Upper lobe of right lung (tissue), 1 donor: ENCODE measurements around the gene RCE1. TPM values are rescaled to one million over a fixed set of nuclear protein-coding genes. Genes with fewer than 3 reads are reported as not detected.

Experiments used
- ATAC-seq: fragments of 200-7000 bp; cut with Tn5 transposase; one replicate; pipeline ENCODE4 v1.9.1; 2020; ENCODE audit warnings: mild to moderate bottlenecking, moderate library complexity
- DNase-seq: peaks from one replicate; pipeline ENCODE4 v3.0.0-alpha.2; 2020
- H3K27ac ChIP-seq: fragments of 200-600 bp; one replicate; pipeline ENCODE4 v1.8.0; 2022
- H3K27me3 ChIP-seq: fragments of 200-600 bp; one replicate; pipeline ENCODE4 v1.8.0; 2022; ENCODE audit warnings: mild to moderate bottlenecking
- H3K36me3 ChIP-seq: fragments of 200-600 bp; one replicate; pipeline ENCODE4 v1.8.0; 2022
- H3K4me1 ChIP-seq: fragments of 200-600 bp; one replicate; pipeline ENCODE4 v1.8.0; 2022
- H3K4me3 ChIP-seq: fragments of 200-600 bp; one replicate; pipeline ENCODE4 v1.8.0; 2022; ENCODE audit warnings: mild to moderate bottlenecking
- H3K9me3 ChIP-seq: fragments of 200-600 bp; one replicate; pipeline ENCODE4 v1.8.0; 2022
- CTCF ChIP-seq: fragments of 200-600 bp; IDR thresholded peaks from one replicate; pipeline ENCODE4 v1.8.0; 2022; ENCODE audit warnings: antibody characterized with exemption
- intact Hi-C: fragments of 100-400 bp; cut with DNase I; formaldehyde crosslinking; loops from one replicate; pipeline ENCODE4 v1.11.0; 2022
- total RNA-seq: library from RNA; stranded (reverse); fragmentation: NEBNext Ultra II Directional; extraction: Animal tissue kit (Norgen Biotek cat#: 25700); gene quantifications from one replicate; pipeline ENCODE4 v1.2.1, GENCODE V29; 2021
- donor health status: DM: no; HTN: yes; CAD: no; lungs with severe emphysema.

Gene RCE1
- total RNA-seq, 1 donor from 2014 or later: 18.4 TPM

- ATAC-seq (no peak), DNase-seq (peak; percentile 62)
- Histone ChIP-seq H3K27me3 (no peaks in the 10 kb centered on the region), H3K9me3 (no peaks in the 10 kb centered on the region), H3K4me3 (no peak overlapping the region), H3K36me3 (peaks cover 14% of the 10 kb centered on the region), H3K27ac (no peak overlapping the region), H3K4me1 (peaks cover 4% of the 10 kb centered on the region)
- no peak for TF ChIP-seq CTCF
- intact Hi-C loops: no loop called here
Observed at GRCh38 chr11:66850588-66851238, 7.5 kb downstream of the RCE1 start.

GRCh38 chr11:66851239-66851596, 8.0 kb downstream of the RCE1 start:
- TF ChIP-seq CTCF: no peak
- H3K27ac ChIP-seq: no peak overlapping the region
- no peaks in the 10 kb centered on the region for H3K9me3 ChIP-seq
- ATAC-seq (no peak), DNase-seq (no peak)
- no peaks in the 10 kb centered on the region for H3K27me3 ChIP-seq
- intact Hi-C loops: no loop called here
- peaks cover 9% of the 10 kb centered on the region for H3K36me3 ChIP-seq
- H3K4me1 ChIP-seq: peaks cover 6% of the 10 kb centered on the region
- no peak overlapping the region for H3K4me3 ChIP-seq

- H3K4me3 ChIP-seq: no peak overlapping the region
- H3K27me3 ChIP-seq: no peaks in the 10 kb centered on the region
- no peak for TF ChIP-seq CTCF
- H3K27ac ChIP-seq: no peak overlapping the region
- peaks cover 9% of the 10 kb centered on the region for H3K36me3 ChIP-seq
- H3K4me1 ChIP-seq: peaks cover 6% of the 10 kb centered on the region
- ATAC-seq (no peak), DNase-seq (peak; percentile 65)
- H3K9me3 ChIP-seq: no peaks in the 10 kb centered on the region
- intact Hi-C loops: no loop called here
Observed at GRCh38 chr11:66851698-66852465, 8.6 kb downstream of the RCE1 start.

- no peak for TF ChIP-seq CTCF
- peaks cover 6% of the 10 kb centered on the region for H3K4me1 ChIP-seq
Observed at GRCh38 chr11:66852466-66853241, 9.4 kb downstream of the RCE1 start.

GRCh38 chr11:66853242-66854229, 10.3 kb downstream of the RCE1 start:
- H3K4me1 ChIP-seq: peaks cover 6% of the 10 kb centered on the region
- H3K9me3 ChIP-seq: no peaks in the 10 kb centered on the region
- no peak overlapping the region for H3K4me3 ChIP-seq
- peak; percentile 59 for DNase-seq
- no peak for TF ChIP-seq CTCF
- no peaks in the 10 kb centered on the region for H3K36me3 ChIP-seq
- intact Hi-C loops: no loop called here
- no peak overlapping the region for H3K27ac ChIP-seq
- H3K27me3 ChIP-seq: no peaks in the 10 kb centered on the region
- ATAC-seq: no peak

More at GRCh38 chr11:66852466-66853241, 9.4 kb downstream of the RCE1 start:
- no peak overlapping the region for H3K4me3 ChIP-seq
- ATAC-seq (no peak), DNase-seq (peak; percentile 59)
- H3K27ac ChIP-seq: no peak overlapping the region
- H3K27me3 ChIP-seq: no peaks in the 10 kb centered on the region
- intact Hi-C loops: no loop called here
- H3K36me3 ChIP-seq: peaks cover 7% of the 10 kb centered on the region
- H3K9me3 ChIP-seq: no peaks in the 10 kb centered on the region
